ENCODE data around the gene EVI2A.
"Not testable (repeated sequence)": the region's sequence is repeated elsewhere in the genome, so short reads cannot be mapped to it uniquely, and the experiment has no call there.

EVI2A gene

GRCh38 chr17:31313982-31314781 is 7.2 kb downstream of the EVI2A start, which contains the start of gene EVI2B:
Gene EVI2B (minus strand): TSS chr17:31314054. CDS start chr17:31305609, 8,445 bp downstream.
- no peak for DNase-seq

GRCh38 chr17:31312223-31312622 is 9.2 kb downstream of the EVI2A start:
- not testable (repeated sequence) for DNase-seq

- DNase-seq = no peak
These were observed 9.9 kb downstream of the EVI2A start for GRCh38 chr17:31311526-31311925.

DNA sequence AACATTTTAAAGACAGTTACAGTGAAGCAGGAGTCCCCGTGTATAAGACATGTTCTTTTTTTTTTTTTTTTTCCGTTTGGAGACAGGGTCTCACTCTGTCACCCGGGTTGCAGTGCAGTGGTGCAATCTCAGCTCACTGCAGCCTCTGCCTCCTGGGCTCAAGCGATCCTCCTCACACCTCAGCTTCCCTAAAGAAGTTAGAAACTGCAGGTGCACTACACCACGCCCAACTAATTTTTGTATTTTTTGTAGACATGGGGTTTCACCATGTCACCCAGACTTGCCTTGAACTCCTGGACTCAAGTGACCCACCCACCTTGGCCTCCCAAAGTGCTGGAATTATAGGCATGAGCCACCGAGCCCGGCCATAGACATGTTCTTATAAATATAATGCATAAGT is 10.5 kb downstream of the EVI2A start:
- DNase-seq = no peak

DNA sequence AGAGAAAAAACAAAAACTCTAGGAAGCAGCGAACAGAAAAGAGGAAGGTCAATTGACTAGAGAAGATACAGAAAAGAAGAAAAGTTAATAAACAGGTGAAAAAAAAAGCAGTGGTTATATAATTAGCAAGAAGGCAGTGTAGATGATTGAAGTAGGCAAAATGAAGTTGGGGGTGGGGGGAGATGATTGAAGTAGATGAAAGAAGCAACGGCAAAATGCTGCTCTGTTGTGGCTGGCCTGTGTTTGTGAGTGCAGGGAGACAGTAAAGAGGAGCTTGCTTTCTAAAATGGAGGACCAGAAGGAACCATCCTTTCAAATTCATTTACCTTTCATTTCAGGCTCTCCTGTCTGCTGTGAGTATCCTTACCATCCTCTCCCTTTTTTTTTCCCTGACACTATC is 11.2 kb downstream of the EVI2A start:
- DNase-seq = no peak

- DNase-seq = no peak
These were observed 11.9 kb downstream of the EVI2A start for GRCh38 chr17:31309556-31309955.

GRCh38 chr17:31308372-31309334 is 12.8 kb downstream of the EVI2A start:
- DNase-seq = no peak

DNA sequence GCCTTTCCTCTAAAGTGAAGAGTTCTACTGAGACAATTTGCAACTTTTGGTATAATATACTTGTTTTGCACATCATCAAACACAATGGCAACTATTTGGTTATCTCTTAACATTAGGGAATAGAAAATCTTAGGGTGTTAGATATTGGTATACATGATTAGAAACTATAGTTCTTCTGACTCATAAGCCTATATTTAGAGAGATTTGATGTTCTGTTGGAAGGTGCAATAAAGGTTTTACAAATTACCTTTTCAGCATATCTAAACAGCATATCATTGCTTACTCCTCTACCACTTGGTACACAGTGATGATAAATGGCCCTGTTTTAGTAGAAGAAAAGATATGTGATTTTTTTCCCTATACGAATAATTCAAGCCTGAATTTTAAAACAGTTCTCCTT is 13.8 kb downstream of the EVI2A start:
- no peak for DNase-seq

DNA sequence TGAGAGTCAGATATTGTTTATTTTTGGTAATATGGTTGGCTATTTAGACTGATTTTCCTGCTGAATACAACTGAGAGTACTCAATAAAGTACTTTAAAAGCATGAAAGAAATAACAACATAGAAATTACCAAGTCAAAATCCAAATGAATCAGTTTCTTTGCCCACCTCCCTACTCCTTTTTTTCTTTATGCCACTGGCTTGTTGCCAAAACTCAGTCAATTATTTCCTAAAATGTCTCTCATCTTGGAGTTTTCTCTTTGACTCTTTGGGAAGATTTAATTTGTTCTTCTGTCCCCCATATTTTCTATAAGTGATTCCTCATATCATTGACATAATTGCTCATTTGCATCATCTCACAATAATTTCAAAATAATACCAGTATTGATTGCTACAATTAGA is 21.8 kb downstream of the EVI2A start:
- DNase-seq = no peak

DNA sequence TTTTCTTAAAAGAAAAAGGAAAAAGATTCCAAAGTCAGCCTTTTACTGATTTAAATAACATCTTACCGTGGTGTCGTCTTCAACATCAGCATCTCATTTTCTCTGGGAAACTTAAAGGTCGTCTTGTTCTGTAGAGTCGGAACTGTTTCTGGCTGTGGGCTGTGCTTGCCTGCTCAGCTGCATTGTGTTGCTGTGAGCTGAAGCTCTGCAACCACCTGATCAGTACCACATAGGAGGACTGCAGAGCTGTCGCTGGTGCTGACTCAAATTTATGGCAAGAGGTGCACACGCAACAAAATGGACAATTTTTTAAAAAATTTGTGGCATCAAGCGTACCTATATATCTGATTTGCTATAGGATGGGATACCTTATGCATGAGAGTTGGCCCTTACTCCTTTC is 24.3 kb downstream of the EVI2A start, which contains the start of gene OMG:
Gene OMG (minus strand): TSS at position 150 of the 400 bp plus-strand sequence. CDS start 908 bp downstream, outside the sequence.
- peak in 48 of 56 donors; percentile 15 to 85 (median 60) for DNase-seq

DNA sequence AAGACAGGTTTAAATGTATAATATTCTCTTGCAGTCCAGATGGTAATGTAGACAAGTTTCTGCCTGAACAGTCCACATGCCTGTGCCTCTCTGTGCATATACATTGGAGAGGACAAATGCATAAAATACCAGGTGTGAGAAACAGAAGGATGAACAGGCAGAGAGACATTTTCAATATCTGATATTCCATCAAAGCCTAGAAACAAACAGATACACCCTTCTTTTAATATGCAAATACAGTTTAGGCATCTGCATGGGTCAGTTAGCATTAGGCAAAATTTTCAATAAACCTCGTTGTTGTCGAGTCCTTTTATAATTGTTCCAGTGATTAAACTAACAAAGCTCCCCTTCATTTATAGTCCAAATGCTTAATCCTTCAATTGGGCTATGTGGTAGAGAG is 25.3 kb downstream of the EVI2A start:
- DNase-seq = peak in 4 of 56 donors; percentile 11 to 29 (median 24)

DNA sequence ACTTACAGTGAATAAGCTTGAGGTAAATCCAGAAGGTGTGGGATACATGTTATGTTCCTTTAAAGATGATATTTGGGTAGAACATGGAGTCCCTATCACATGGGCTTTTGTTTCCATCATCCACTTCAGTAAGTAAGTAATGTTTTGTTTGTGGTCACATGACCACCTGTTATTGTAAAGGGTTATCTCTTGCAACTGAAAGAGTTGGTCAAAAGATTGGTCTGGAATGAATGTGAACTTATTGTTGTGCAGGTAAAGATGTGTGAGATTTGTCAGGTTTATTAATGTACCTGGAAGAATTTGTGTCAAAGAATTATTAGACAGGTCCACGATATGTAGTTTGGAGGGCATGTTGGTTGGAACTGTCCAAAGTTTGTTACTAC is 25.9 kb downstream of the EVI2A start:
- DNase-seq = no peak

DNA sequence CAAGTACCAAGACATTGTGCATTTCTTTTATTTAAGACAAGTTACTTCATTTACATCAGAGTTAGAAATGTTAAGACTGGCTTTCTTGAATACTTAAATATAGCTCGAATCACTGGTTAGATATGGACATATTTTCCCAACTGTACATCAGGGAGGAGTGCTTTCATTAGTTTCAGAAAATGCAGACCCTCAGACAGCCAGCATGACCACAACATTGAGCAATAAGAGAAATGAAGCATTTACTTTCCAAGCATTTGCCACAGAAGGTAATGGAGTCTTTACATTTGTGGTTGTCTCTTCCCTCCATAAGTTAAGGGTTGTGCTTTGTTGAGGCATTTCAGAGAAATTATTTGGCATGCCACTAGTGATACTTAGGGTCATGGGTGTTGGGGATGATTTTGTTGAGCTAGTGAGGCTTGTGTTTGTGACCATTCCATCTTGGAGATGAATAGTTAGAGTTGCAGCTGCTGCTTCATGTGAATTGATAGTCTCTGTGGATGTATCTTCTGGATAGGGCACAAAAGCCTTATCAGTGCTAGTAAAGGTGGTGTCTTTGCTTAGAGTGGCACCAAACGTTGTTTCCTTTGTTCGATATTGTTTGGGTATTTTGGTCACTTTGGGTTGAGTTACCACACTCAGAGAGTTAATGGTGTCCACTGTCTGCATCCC is 26.5 kb downstream of the EVI2A start:
- DNase-seq = no peak

- no peak for DNase-seq
These were observed 27.2 kb downstream of the EVI2A start for GRCh38 chr17:31294231-31294630.

- no peak for DNase-seq
These were observed 27.8 kb downstream of the EVI2A start for GRCh38 chr17:31293581-31293980.

DNA sequence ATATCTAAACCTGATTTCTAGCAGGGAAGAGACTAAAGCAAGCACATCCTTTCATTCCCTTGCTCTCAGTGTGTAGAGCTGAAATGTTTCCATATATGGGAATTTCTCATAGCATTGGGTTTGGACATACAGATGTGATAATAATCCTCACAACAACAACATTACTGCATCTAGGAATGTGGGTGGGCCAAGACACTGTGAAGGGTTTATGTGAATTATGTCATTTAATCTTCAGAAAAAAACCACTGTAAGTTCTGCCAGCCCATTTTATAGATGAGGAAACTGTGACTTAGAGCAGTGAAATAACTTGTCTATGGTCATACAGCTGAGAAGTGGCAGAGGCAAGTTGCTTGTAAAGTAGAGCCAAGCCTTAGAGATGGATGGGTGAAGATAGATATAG is 29.6 kb downstream of the EVI2A start:
- DNase-seq = no peak

DNA sequence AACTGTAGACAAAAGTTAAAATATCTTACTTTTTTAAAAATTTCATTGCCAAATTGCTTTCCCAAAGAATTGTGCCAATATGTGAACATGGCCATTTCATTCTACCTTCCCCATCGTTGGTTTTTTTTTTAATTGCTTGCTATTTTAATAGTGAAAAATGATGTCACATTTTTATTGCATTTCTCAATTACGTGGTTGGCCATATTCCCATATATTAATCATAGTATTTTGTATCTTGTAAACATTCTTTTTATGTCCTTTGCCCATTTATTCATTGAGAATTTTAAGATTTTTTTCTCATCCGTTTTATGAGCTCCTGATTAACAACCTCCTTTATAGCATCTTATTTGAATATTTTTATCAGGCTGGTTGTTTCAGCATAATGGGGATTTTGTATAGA is 31.6 kb downstream of the EVI2A start:
- no peak for DNase-seq

DNA sequence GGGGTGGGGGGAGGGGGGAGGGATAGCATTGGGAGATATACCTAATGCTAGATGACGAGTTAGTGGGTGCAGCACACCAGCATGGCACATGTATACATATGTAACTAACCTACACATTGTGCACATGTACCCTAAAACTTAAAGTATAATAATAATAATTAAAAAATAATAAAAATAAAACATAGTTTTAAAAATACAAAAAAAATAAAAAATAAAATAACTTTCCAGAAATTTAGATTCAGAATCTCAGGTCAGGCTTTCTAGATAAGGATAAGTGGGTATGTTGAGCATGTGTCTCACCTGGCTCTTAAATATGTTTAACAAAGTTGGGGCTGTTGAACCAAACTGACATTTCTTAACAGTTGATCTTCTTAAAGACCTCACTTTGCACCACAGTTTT is 33.5 kb downstream of the EVI2A start:
- not testable (repeated sequence) for DNase-seq

GRCh38 chr17:31286587-31286986 is 34.8 kb downstream of the EVI2A start:
- DNase-seq = no peak

DNA sequence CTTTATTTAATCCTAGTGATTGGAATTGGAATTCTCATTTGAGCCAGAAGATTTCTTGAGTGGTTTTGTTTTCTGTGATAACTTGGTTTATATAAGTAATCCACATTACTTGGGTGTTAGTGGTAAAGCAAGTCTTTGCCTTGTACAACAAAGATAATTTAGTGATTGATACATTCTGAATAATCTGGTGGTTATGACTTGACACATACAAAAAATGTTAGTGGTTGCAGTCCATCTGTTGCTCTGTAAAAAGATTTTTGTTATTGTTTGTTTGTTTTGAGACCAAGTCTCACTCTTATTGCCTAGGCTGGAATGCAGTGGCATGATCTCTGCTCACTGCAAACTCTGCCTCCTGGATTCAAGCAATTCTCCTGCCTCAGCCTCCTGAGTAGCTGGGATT is 37.6 kb downstream of the EVI2A start:
- DNase-seq = no peak

- no peak for DNase-seq
These were observed 40.4 kb downstream of the EVI2A start for GRCh38 chr17:31281061-31281460.

DNA sequence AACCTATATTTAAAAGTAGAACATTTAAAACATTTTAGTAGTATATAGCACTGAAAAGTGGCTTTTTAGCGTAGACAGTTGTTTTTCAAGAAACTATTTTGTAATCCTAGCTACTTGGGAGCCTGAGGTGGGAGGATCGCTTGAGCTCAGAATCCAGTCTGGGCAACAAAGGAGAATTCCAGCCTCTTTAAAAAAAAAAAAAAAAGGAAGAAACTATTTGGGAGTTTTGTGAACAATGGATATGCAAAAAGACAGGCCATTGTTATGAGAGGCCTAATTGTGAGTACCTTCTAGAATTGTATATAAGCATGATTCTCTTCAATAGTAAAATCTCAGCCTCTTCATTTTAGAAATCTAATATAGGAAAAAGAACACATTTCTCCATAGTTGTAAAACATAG is 42.0 kb downstream of the EVI2A start:
- DNase-seq = no peak

All from amygdala (tissue), 56 donors.